A673 (cell line): ENCODE results near the gene UROS.

Experiments used
- CTCF ChIP-seq: fragments of 300-800, 200-600 bp; sonication (generic); conservative IDR thresholded peaks from 2 replicates; pipeline ENCODE4 v1.5.1; 2017; ENCODE audit warnings: low read depth, mild to moderate bottlenecking, antibody characterized with exemption, low read length, moderate library complexity, mixed read lengths
- EZH2 ChIP-seq: fragments of 200-600 bp; sonication (generic); IDR thresholded peaks from 2 replicates; pipeline ENCODE4 v1.6.1; 2017; ENCODE audit warnings: borderline replicate concordance, low read depth, mild to moderate bottlenecking, mixed read lengths, antibody characterized with exemption, low read length; ENCODE audit not compliant: poor library complexity, severe bottlenecking

DNA sequence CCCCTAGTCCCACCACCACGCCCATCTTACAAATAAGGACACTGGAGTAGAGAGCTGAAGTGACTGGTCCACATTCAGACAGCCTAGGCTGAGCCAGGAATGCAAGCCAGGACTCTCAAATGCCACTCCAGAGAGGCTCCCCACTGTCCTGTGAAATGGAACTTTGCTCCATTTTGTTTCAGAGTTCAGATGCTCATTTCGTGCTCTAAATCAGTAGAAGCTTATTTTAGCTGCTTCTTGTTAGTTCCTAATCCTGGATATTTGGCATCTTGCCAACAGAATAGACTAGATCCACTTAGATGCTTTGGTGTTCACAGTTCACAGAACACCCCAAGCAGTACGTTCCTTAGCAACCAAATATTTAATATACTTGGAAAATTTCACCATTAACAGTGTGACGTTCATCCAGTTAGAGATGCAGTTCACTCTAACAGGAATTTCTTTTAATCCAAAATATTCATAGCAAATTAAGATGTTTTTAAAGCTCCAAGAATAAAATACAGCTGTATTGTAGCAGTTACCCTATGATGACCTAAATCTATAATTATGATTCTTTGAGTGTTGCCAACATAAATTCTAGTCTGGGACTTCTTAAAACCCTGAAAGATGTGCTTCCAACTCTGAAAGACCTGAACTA, 54.7 kb downstream of the UROS start:
- TF ChIP-seq CTCF (no peak), EZH2 (no peak)
